GM18858 (cell line): ENCODE measurements around the gene OGFOD1.

Experiments
- ATAC-seq: cut with Tn5 transposase; IDR thresholded peaks from one replicate; pipeline ENCODE4 v1.9.1; 2021; ENCODE audit not compliant: unreplicated experiment

OGFOD1 gene

GRCh38 chr16:56520251-56520577 is 68.9 kb downstream of the OGFOD1 start:
- no peak for ATAC-seq

- no peak for ATAC-seq
These were observed 73.9 kb downstream of the OGFOD1 start for GRCh38 chr16:56525236-56525635.
